ENCODE results near the gene ARRDC3. TPM values are rescaled to one million over a fixed set of nuclear protein-coding genes. Genes with fewer than 3 reads are reported as not detected.

ARRDC3 gene
- total and polyA plus RNA-seq, 2 of the 8 experiments (the other 6 are each of a cell fraction or from before 2014, with no cell fraction given), result 2.9 to 5.7 TPM

GRCh38 chr5:91381239-91381773 is 1.8 kb downstream of the ARRDC3 start (continued):
- TF ChIP-seq RNF2 (IDR thresholded peaks at IDR 0.05; ENCODE audit: borderline replicate concordance, low read depth, low read length, missing control alignments, poor library complexity, severe bottlenecking) (no peak), ZNF274 (IDR thresholded peaks at IDR 0.05; ENCODE audit: borderline replicate concordance, extremely low read depth, low read length) (no peak), SP1 (IDR thresholded peaks at IDR 0.05; ENCODE audit: low read depth, low read length) (no peak), CBX5 (IDR thresholded peaks at IDR 0.05; ENCODE audit: low read depth, low read length) (no peak), CEBPB (IDR thresholded peaks at IDR 0.05; ENCODE audit: low read depth, low read length) (no peak), EP300 (IDR thresholded peaks at IDR 0.05; ENCODE audit: borderline replicate concordance in 1 of 2, low read depth in 2 of 2, low read length in 2 of 2) (no peak), PHF8 (conservative IDR thresholded peaks at IDR 0.05; ENCODE audit: low read depth, low read length) (no peak), CTBP2 (IDR thresholded peaks at IDR 0.05; ENCODE audit: borderline replicate concordance, insufficient read depth, insufficient read length, low read length) (no peak), POU5F1 (IDR thresholded peaks at IDR 0.05; ENCODE audit: low read depth, low read length) (no peak), EGR1 (IDR thresholded peaks at IDR 0.05; ENCODE audit: borderline replicate concordance, low read depth, low read length) (0 out of 2 replicates have a peak, but pooled peaks have one; percentile 7), JUND (IDR thresholded peaks at IDR 0.05; ENCODE audit: low read length) (no peak), SP4 (IDR thresholded peaks at IDR 0.05; ENCODE audit: low read length) (no peak; the same call in 1 of the 2 replicates), SP2 (IDR thresholded peaks at IDR 0.05; ENCODE audit: low read length) (no peak), BACH1 (IDR thresholded peaks at IDR 0.05; ENCODE audit: low read length) (no peak), USF2 (IDR thresholded peaks at IDR 0.05; ENCODE audit: low read length) (no peak), TCF12 (IDR thresholded peaks at IDR 0.05; ENCODE audit: low read depth, low read length) (no peak), ATF3 (IDR thresholded peaks at IDR 0.05; ENCODE audit: insufficient read depth, low read depth, low read length) (no peak), KDM5A (IDR thresholded peaks at IDR 0.05; ENCODE audit: low read length) (no peak), HDAC6 (IDR thresholded peaks at IDR 0.05; ENCODE audit: low read depth, low read length) (no peak), MAX (IDR thresholded peaks at IDR 0.05) (no peak), EZH2 (IDR thresholded peaks at IDR 0.05; ENCODE audit: low read depth, low read length, severe bottlenecking) (no peak), NRF1 (IDR thresholded peaks at IDR 0.05; ENCODE audit: low read depth, low read length) (peak; percentile 16; the same call in 1 of the 2 replicates), SRF (IDR thresholded peaks at IDR 0.05; ENCODE audit: low read depth, low read length) (no peak), NANOG (IDR thresholded peaks at IDR 0.05; ENCODE audit: insufficient read depth, low read depth, low read length, poor library complexity, severe bottlenecking) (no peak)
